GM12801 (cell line): Measurements from ENCODE around the gene EPX.

ENCODE experiments used
- TF ChIP-seq, protein P1 (sequence below): IDR thresholded peaks from one replicate; pipeline ENCODE4 v1.5.1; 2011; ENCODE audit warnings: control low read depth; ENCODE audit not compliant: insufficient read length; ENCODE audit errors: extremely low read depth

Gene EPX

DNA sequence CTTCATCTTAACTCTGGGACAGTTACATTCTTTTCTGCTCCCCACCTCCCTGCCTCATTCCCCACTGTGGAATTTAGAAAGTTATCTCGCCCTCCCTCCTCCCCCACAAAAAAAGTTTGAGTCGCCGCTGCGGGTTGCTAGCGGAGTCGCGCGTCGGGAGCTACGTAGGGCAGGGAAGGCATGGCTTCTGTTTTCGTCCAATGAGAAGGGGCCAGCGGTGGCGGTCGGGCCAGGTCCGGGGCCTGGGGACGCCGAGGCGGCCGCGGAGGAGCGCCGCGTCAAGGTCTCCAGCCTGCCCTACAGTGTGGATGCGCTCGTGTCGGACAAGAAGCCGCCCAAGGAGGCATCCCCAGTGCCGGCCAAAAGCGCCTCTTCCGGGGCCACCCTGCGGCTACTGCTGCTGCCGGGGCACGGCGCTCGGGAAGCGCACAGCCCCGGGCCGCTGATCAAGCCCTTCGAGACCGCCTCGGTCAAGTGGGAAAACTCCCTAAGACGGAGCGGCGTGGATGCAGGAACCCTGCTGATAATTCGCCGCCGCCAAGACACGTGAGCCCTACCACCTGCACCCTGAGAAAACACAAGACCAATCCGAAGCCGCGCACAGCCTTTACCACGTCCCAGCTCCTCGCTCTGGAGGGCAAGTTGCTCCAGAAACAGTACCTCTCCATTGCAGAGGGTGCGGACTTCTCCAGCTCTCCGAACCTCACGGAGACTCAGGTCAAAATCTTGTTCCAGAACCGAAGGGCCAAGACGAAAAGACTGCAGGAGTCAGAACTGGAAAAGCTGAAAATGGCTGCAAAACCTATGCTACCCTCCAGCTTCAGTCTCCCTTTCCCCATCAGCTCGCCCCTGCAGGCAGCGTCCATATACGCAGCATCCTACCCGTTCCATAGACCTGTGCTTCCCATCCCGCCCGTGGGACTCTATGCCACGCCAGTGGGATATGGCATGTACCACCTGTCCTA lies 35.4 kb upstream of the EPX start:
- TF ChIP-seq, protein P1, sequence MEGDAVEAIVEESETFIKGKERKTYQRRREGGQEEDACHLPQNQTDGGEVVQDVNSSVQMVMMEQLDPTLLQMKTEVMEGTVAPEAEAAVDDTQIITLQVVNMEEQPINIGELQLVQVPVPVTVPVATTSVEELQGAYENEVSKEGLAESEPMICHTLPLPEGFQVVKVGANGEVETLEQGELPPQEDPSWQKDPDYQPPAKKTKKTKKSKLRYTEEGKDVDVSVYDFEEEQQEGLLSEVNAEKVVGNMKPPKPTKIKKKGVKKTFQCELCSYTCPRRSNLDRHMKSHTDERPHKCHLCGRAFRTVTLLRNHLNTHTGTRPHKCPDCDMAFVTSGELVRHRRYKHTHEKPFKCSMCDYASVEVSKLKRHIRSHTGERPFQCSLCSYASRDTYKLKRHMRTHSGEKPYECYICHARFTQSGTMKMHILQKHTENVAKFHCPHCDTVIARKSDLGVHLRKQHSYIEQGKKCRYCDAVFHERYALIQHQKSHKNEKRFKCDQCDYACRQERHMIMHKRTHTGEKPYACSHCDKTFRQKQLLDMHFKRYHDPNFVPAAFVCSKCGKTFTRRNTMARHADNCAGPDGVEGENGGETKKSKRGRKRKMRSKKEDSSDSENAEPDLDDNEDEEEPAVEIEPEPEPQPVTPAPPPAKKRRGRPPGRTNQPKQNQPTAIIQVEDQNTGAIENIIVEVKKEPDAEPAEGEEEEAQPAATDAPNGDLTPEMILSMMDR, result no peak

DNA sequence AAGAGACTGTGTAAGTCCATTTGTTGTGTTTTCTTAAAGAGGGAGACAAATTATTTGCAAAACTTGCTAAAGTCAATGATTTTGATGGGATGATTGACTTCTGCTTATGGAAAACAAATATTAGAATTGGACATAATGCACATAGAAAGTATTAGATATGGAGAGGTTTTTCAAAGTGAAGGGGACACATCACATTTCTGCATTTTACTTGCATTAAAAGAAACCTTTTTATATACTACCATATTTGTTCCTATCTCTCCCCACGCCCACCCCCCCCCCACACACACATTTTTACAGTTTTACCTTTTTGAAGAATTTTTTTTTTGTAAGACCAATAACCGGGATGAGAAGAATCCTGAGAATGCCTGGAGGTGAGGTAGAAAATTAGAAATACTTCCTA lies 34.3 kb upstream of the EPX start:
- TF ChIP-seq, protein P1, result no peak

DNA sequence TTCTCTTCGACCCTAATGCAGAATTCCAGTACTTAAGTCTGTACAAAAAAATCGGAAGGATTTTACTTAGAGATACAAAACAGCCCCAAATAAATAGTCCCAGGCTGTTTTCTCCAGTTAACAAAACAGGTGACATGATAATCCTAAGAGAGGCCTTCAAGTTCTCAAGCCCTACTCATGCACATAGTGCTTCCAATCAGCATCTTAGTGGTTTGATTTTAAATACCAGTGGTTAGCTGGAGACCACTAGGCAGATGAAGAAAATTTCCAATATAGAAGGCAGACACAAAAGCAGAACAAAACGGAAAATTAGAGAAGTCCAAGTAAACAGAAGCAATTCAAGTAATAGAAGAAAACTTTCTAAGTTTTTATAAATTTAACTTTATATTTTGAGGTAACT lies 31.0 kb upstream of the EPX start:
- TF ChIP-seq, protein P1, result no peak

DNA sequence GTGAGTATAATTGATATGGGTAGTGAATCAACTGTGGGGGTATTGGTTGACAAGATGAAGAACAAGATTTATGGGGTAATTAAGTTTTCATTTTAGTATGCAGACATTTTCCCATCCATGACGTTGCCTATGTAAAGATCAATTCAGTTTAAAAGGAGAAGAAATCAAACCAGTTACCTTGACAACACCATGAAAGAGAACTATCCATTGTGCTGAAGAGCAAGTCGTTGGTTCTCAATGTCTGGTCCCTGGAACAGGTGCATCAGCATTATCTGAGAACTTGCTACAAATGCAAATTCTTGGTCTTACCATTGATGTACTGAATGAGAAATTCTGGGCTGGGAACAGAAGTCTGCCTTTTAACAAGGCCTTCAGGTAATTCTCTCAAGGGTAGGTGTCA lies 26.5 kb upstream of the EPX start:
- TF ChIP-seq, protein P1, result no peak

DNA sequence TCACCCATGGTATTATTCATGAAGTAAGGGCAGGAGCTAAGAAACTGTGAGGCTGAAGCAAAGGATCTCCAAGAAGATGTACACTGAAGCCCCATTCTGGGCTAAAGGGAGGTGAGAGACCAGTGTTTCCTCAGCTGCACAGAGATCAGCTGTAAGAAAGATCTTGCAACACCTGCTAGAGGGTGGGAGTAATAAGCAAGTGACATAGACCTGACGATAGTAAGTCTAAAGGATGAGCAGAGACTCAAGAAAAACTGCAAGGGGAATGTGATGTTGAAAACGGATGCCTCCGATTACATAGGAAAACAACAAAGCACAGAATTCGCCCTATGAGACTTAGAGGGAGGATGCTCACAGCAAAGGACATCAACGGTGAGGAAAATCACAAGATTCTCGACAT lies 25.8 kb upstream of the EPX start, which contains the start of gene OR4D2:
TSS of gene OR4D2 (plus strand) at position 301 of the 400 bp plus-strand sequence. CDS start 2,674 bp downstream, outside the sequence.
- TF ChIP-seq, protein P1, result no peak

DNA sequence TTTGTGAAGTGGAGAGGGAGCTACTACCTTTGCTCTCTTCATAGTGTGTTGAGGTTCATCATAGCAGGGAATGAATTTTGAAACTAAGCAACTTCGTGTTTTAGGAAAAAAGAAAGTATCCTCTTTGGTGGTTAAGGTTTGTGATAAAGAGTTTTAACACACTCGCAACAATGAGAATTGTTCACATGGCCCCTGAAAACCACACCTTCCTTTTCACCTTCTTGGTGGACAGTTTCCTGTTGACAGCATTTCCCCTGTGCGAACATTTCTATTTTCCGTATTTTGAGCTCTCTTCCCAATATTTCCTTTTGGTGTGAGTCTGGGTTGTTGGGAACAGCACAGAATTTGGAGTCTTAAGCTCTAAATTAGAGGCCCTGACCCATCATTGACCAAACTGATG lies 21.9 kb upstream of the EPX start:
- TF ChIP-seq, protein P1, result no peak

DNA sequence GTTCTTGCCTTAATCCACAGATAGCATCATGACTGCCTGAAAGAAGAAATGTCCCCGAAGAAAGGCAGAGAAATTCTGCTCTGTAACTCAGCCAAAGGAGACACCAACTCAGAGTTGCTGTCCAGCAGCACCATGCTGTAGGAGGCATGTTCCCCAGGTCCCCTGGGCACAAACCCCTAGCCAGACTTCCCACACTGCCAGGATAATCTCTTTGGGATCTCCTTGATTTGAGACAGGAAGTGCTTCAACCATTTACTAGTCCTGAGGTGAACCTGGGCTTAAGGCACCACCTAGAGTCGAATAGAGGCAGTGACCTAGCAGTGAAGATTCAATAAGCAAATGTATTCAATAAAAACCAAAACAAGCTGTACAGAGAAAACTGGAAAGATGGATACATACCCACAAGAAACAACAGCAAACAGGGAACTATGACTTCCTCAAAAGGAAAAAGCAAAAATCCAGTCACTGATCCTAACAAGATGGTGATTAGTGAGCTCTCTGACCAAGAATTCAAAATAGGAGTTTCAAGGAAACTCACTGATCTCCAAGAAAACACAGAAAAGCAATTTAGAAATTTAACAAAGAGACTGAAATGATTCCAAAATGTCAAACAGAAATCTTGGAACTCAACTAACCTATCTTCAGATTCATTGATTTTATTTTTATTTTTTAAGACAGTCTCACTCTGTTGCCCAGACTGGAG lies 20.0 kb upstream of the EPX start:
- TF ChIP-seq, protein P1, result no peak
